GM12874 (cell line): ENCODE data around the gene FOXC1.

Source experiments
- TF ChIP-seq, protein P1 (sequence below): IDR thresholded peaks from 2 replicates; pipeline ENCODE4 v1.5.1; 2011; ENCODE audit warnings: low read depth, mild to moderate bottlenecking, control low read depth, low read length, moderate library complexity; ENCODE audit not compliant: insufficient read depth

Gene FOXC1

DNA sequence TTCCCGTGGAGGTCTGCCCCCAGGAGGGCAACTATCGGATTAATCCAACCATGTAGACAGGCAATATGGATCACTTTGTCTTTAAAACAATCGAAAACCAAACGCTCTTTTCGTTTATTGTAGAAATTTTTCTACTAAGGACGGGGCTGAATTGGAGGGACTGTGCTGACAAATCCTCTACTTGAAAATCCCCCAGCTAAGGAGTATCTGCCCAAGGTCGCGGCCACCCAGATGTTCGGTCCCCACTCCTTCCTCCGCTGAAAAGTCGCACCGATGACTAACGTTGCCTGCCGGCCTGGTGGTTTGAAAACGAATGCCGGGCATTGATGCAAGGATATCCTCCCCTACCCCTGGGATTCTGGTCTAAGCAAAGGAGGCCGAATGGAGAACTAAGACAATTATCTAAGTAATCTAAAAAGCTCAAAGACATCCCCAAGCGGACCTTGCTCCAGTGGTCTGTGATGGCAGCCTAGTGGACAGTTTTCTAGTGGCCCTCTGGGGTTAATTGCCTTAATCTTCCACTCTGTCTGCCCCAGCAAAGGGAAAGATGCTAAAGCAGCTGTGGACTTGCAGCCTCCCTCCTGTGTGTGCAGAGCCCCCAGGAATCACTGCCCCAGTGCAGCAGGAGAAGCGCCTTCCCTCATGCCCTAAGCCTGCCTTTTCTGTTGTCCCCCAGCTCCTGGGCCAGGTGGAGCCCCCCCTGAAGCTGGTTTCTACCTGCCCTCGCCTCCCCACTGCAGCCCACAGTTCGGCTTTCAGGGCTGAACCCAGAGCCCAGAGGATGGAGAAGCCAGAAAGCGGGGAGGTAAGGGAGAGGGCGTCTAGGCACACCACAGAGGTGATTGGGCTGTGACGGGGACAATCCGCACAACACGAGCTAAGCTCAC lies 3.6 kb upstream of the FOXC1 start:
- TF ChIP-seq, protein P1, sequence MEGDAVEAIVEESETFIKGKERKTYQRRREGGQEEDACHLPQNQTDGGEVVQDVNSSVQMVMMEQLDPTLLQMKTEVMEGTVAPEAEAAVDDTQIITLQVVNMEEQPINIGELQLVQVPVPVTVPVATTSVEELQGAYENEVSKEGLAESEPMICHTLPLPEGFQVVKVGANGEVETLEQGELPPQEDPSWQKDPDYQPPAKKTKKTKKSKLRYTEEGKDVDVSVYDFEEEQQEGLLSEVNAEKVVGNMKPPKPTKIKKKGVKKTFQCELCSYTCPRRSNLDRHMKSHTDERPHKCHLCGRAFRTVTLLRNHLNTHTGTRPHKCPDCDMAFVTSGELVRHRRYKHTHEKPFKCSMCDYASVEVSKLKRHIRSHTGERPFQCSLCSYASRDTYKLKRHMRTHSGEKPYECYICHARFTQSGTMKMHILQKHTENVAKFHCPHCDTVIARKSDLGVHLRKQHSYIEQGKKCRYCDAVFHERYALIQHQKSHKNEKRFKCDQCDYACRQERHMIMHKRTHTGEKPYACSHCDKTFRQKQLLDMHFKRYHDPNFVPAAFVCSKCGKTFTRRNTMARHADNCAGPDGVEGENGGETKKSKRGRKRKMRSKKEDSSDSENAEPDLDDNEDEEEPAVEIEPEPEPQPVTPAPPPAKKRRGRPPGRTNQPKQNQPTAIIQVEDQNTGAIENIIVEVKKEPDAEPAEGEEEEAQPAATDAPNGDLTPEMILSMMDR: no peak

DNA sequence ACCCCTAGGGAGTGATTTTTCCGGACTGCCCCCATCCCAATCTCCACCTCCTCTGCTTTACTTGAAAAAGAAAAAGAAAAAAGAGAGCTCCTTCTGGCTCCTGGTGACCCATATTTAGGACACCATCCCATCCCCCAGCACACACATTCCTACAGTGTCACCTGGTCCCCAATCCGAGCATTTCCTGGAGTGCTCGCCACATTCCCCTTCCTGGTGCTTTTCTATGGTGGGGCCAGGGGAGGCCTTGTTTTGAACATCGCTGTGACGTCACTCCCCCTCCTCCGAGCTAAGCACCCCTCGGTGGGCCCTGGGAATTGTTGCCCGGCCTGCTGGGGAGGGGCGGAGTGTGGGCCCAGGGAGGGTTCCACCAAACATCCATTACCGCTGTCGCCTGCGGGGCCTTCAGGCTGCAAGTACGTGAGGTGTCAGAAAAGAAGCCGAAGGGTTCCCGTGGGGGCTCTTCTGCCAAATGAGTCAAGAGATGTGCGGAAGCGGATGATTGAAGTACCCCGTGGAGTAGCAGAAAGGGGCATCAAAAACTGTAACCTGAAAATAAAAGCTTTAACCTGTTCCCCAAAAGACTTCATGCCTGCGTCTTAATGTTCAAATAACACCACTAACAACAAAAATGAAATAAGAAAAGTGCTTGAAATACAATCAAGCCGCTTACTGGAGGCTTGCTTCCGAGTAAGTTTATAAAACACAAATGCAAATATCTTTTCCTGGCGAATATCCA lies 2.8 kb upstream of the FOXC1 start:
- TF ChIP-seq, protein P1: no peak

DNA sequence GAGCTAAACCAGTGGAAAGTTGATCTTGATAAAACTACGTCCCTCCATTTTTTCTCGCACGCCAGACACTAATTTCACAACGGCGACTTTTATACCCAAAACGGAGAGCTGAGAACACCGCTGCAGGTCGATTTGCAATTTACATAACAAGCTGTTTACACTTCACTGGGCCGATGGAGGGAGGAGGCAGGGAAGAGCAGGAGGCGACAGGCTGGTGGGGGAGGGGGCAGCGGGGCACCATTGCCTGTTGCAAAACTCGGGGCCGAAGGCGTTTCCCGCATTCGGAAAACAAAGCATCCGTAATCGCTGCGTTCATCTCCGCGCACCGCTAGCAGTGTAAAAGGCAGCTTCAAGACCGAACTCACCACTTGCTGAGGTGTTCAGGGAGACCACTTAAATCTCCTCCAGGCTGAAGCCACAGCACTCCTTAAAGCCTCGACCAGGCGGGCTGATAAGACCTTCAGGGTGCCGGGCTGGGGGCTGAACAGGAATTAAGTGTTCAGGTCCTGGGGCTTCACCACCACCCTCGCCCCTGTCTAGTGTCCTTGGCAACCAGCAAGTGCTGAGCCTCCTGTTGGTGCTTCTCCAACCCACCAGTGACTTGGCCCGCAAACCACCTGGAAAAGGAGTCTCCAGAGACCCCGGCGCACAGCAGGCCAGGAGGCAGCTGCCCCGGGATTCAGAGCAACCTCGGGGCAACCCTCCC lies 2.0 kb upstream of the FOXC1 start:
- TF ChIP-seq, protein P1: no peak

DNA sequence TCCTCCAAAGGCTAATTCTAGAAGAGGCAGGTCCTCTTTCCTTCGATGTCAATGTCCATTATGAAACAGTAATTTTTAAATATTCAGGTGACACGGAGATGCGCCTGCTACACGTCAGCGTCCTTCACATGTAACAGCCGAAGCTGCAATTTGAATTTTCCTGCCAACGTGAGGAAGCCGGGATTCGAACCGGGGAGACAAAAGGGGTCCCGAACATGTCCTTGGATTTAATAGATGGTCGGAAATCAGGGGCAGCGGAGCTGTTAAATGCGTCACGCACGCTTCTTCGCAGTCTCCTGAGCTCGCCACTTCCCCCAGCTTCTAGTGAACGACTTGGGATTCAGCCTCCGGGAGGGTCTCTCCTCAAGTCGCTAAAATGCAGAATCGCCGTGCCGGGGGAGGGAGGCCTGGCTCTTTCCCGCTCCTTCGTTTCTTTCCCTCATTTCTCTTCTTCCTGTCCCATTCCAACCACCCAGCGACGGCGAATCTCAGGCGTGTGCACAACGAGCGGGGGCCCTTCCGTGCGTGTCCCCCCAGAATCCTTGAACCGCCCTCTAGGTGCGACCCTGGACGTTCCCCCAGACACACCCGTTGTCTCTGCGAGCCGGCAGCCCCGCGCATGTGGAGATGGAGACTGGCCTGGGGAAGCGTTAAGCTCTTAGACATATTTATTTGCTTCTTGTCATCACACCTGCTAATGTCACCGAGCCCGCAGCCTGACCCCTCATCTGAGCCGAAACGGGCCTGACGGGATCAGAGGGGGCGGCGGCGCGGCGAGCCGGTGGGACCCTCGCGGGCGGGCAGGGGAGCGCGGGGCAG lies 1.3 kb upstream of the FOXC1 start:
- TF ChIP-seq, protein P1: no peak

DNA sequence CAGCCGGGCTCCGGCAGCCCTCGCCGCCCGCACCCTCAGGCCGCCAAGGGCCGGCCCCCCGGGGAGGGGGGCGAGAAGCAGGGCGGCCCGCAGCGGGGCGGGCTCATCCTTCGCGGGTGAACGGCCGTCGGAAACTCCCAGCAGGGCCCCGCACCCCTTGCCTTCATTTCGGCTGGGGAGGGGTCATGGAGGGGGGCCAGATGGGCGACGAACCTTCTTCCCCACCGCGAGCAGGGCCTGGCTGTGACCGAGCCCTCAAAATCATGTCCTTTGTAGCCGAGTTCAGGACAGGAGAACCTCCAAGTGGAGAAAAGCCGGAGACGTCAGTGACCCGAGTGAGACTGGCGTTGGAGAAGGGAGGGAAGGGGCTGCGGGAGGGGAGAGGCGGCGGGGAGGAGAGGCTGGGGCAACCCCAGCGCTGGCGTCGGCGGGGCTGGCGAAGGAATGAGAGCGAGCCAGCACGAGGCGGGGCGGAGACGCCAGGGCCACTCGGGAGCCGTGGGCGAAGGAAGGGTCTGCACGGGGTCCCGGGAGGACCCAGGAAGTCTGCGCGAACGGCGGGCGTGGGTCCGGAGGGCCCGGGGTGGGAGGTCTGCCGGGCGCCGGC lies 571 bp upstream of the FOXC1 start:
- TF ChIP-seq, protein P1: no peak

DNA sequence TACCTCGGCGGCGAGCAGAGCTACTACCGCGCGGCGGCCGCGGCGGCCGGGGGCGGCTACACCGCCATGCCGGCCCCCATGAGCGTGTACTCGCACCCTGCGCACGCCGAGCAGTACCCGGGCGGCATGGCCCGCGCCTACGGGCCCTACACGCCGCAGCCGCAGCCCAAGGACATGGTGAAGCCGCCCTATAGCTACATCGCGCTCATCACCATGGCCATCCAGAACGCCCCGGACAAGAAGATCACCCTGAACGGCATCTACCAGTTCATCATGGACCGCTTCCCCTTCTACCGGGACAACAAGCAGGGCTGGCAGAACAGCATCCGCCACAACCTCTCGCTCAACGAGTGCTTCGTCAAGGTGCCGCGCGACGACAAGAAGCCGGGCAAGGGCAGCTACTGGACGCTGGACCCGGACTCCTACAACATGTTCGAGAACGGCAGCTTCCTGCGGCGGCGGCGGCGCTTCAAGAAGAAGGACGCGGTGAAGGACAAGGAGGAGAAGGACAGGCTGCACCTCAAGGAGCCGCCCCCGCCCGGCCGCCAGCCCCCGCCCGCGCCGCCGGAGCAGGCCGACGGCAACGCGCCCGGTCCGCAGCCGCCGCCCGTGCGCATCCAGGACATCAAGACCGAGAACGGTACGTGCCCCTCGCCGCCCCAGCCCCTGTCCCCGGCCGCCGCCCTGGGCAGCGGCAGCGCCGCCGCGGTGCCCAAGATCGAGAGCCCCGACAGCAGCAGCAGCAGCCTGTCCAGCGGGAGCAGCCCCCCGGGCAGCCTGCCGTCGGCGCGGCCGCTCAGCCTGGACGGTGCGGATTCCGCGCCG lies 994 bp downstream of the FOXC1 start:
- TF ChIP-seq, protein P1: no peak
